Neural crest cell (in vitro differentiated cells): ENCODE results near the gene KY. TPM values are rescaled to one million over a fixed set of nuclear protein-coding genes. Genes with fewer than 3 reads are reported as not detected.
A peak's percentile ranks its signal among the peaks of the same experiment; 100 is the strongest.

ENCODE experiments used
- DNase-seq: peaks from one replicate; pipeline ENCODE4 v3.0.0; 2021; ENCODE audit warnings: low read depth, mixed read lengths, low spot score
- H3K27ac Mint-ChIP-seq: one replicate; pipeline ENCODE4 v1.8.0; 2021; ENCODE audit warnings: mild to moderate bottlenecking, mixed read lengths; ENCODE audit not compliant: unreplicated experiment
- H3K27me3 Mint-ChIP-seq: 2 replicates; pipeline ENCODE4 v1.8.0; 2021; ENCODE audit warnings: low read depth, mild to moderate bottlenecking, mixed read lengths
- H3K36me3 Mint-ChIP-seq: 2 replicates; pipeline ENCODE4 v1.8.0; 2021; ENCODE audit warnings: low read depth, mild to moderate bottlenecking, mixed read lengths
- H3K4me1 Mint-ChIP-seq: 2 replicates; pipeline ENCODE4 v1.8.0; 2021; ENCODE audit warnings: mixed read lengths
- H3K4me3 Mint-ChIP-seq: one replicate; pipeline ENCODE4 v1.8.0; 2021; ENCODE audit warnings: mild to moderate bottlenecking, mixed read lengths
- H3K9me3 Mint-ChIP-seq: 2 replicates; pipeline ENCODE4 v1.8.0; 2021; ENCODE audit warnings: mixed read lengths
- CTCF ChIP-seq: fragments of 200-600 bp; sonication (generic); conservative IDR thresholded peaks from 2 replicates; pipeline ENCODE4 v1.5.0; 2021; ENCODE audit warnings: antibody characterized with exemption, mild to moderate bottlenecking
- total RNA-seq: library from RNA; stranded (reverse); gene quantifications from 2 replicates; pipeline ENCODE4 v1.2.1, GENCODE V29; 2021

The KY gene
- total RNA-seq, 1 donor from 2014 or later: 0.33 TPM

- H3K4me1 Mint-ChIP-seq: peaks cover 25% of the 10 kb centered on the region
- TF ChIP-seq CTCF: no peak
- peaks cover 13% of the 10 kb centered on the region for H3K36me3 Mint-ChIP-seq
- H3K27ac Mint-ChIP-seq: no peak overlapping the region
- no peak for DNase-seq
- H3K4me3 Mint-ChIP-seq: no peak overlapping the region
- H3K27me3 Mint-ChIP-seq: no peaks in the 10 kb centered on the region
- peaks cover 16% of the 10 kb centered on the region for H3K9me3 Mint-ChIP-seq
These were observed 27.1 kb upstream of the KY start for GRCh38 chr3:134677987-134678308.

DNA sequence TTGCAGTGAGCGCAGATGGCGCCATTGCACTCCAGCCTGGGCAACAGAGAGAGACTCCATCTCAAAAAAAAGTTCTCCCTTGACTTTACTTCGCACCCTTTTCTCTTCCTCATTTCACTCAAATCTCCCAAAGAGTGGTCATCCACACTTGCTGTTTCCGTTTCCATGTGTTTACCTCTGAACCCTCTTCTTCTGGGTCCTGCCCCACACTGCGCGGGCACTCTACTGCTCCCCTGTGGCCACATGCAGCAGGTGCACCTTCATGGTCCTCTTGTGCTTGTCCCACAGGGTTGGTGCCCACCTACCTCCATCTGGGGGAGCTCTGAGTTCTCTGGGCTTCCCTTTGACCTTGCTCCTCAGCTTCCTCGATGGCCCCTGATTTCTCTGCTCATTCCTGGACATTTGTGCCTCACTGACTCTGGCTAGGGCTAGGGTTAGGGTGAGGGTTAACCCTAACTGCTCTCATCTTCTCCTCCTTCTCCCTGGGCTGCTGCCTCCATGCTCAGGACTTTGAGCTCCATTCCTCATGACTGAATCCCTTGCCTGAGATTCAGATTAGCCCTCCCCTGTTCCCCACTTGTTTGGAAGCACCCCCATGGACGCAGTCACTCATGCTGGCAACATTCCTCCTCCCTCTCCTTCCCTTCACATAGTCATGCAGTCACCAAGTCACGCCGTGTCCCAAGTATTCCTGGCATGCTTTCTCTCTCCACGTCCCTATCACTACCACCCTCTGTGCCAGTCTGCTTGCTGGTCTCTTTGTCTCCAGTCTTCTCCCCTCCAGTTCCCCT, 26.6 kb upstream of the KY start:
- Mint-ChIP-seq H3K4me1 (peaks cover 25% of the 10 kb centered on the region), H3K9me3 (peaks cover 16% of the 10 kb centered on the region), H3K27ac (peak overlapping the region; percentile 20), H3K4me3 (no peak overlapping the region), H3K27me3 (no peaks in the 10 kb centered on the region), H3K36me3 (peaks cover 14% of the 10 kb centered on the region)
- no peak for DNase-seq
- TF ChIP-seq CTCF: peak; percentile 56

- peaks cover 14% of the 10 kb centered on the region for H3K36me3 Mint-ChIP-seq
- no peak overlapping the region for H3K27ac Mint-ChIP-seq
- H3K27me3 Mint-ChIP-seq: peaks cover 2% of the 10 kb centered on the region
- H3K4me1 Mint-ChIP-seq: peaks cover 15% of the 10 kb centered on the region
- no peak for TF ChIP-seq CTCF
- no peak for DNase-seq
- peaks cover 16% of the 10 kb centered on the region for H3K9me3 Mint-ChIP-seq
- H3K4me3 Mint-ChIP-seq: no peak overlapping the region
These were observed 25.0 kb upstream of the KY start for GRCh38 chr3:134675726-134676256.

DNA sequence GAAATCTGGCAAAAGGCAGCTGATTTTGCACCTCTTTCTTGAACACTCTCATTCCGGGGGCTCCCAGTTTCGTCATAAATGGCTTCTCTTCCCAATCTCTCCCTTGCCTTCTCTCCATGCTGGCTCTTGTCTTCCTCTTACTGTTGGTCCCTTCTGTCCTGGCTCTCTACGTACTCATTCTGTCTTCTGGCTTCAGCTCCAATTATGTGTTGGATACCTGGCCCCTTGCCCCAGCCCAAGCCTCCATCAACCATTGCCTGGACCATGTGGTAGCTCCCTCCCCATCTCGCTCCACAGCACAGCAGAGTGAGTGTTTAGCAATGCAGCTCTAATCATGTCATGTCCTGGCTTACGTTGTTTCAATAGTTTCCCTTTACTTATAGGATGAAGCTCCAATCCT, 21.7 kb upstream of the KY start:
- H3K4me3 Mint-ChIP-seq: no peak overlapping the region
- H3K36me3 Mint-ChIP-seq: peaks cover 14% of the 10 kb centered on the region
- H3K27me3 Mint-ChIP-seq: peaks cover 3% of the 10 kb centered on the region
- no peaks in the 10 kb centered on the region for H3K4me1 Mint-ChIP-seq
- TF ChIP-seq CTCF: no peak
- no peak overlapping the region for H3K27ac Mint-ChIP-seq
- no peak for DNase-seq
- peaks cover 16% of the 10 kb centered on the region for H3K9me3 Mint-ChIP-seq

- H3K36me3 Mint-ChIP-seq: peaks cover under 1% of the 10 kb centered on the region
- H3K27ac Mint-ChIP-seq: no peak overlapping the region
- H3K27me3 Mint-ChIP-seq: peaks cover 6% of the 10 kb centered on the region
- peaks cover under 1% of the 10 kb centered on the region for H3K9me3 Mint-ChIP-seq
- H3K4me1 Mint-ChIP-seq: peaks cover 4% of the 10 kb centered on the region
- no peak for DNase-seq
- H3K4me3 Mint-ChIP-seq: no peak overlapping the region
- TF ChIP-seq CTCF: no peak
These were observed 17.1 kb upstream of the KY start for GRCh38 chr3:134667956-134668355.
